ENCODE measurements around the gene PAPPA. TPM values are rescaled to one million over a fixed set of nuclear protein-coding genes. Genes with fewer than 3 reads are reported as not detected.

PAPPA gene
- polyA plus RNA-seq, 1 experiment = 39.9 TPM

DNA sequence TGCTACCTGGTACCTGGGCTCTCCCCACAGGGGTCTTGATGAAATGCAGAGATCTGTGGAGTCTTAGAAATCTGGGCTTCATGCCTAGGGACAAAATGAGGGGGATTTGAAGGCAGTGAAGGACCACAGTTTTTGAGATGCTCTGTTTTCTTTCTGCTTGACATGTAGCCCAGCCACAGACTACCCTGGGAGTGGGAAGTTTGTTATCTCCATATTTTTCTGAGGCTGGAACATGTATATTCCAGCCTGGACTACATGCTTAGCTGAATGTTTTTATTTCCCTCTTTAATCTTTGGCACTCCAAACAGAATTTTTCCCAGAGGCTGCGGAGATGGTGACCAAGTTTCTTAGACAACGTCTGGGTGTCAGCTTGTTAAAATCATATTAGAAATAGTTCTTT is 252.9 kb downstream of the PAPPA start:
- H3K4me3 ChIP-seq (ENCODE audit: low read depth, low read length) = no peak overlapping the region
- TF ChIP-seq, protein P1, sequence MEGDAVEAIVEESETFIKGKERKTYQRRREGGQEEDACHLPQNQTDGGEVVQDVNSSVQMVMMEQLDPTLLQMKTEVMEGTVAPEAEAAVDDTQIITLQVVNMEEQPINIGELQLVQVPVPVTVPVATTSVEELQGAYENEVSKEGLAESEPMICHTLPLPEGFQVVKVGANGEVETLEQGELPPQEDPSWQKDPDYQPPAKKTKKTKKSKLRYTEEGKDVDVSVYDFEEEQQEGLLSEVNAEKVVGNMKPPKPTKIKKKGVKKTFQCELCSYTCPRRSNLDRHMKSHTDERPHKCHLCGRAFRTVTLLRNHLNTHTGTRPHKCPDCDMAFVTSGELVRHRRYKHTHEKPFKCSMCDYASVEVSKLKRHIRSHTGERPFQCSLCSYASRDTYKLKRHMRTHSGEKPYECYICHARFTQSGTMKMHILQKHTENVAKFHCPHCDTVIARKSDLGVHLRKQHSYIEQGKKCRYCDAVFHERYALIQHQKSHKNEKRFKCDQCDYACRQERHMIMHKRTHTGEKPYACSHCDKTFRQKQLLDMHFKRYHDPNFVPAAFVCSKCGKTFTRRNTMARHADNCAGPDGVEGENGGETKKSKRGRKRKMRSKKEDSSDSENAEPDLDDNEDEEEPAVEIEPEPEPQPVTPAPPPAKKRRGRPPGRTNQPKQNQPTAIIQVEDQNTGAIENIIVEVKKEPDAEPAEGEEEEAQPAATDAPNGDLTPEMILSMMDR (IDR thresholded peaks at IDR 0.05; ENCODE audit: insufficient read depth, low read depth, low read length) = no peak
- ChIA-PET POLR2A (no interaction called here), CTCF (interaction anchor here (1.0 kb wide), 1 partner anchor 136 kb away, joined by 3 read pairs; no protein-coding TSS in a partner anchor)
- no peak for DNase-seq (ENCODE audit: low read depth)
- H3K36me3 ChIP-seq (ENCODE audit: control insufficient read depth, insufficient read depth, low read length) = no peaks in the 10 kb centered on the region
- H3K27me3 ChIP-seq (ENCODE audit: control insufficient read depth, insufficient read depth, low read length) = no peaks in the 10 kb centered on the region

DNA sequence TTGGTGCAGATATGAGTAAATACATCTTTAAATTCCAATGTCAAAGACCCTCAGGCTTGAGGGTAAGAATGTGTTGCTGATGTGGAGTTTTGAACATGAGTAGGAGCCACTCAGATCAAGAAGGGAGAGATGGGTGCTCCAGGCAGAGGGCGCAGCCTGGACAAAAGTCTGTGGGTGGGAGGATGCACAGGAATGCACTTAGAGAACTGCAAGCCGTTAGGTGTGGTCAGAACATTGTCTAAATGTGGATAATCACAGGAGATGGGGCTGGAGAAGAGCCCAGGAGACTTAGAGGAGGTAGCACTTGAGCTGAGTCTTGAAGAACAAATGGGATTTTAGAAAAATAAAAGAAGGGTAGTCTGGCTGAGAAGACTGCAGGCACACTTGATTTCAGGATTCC is 255.5 kb downstream of the PAPPA start:
- DNase-seq (ENCODE audit: low read depth) = no peak
- TF ChIP-seq, protein P1 (IDR thresholded peaks at IDR 0.05; ENCODE audit: insufficient read depth, low read depth, low read length) = no peak
- Histone ChIP-seq H3K27me3 (ENCODE audit: control insufficient read depth, insufficient read depth, low read length) (no peaks in the 10 kb centered on the region), H3K4me3 (ENCODE audit: low read depth, low read length) (no peak overlapping the region), H3K36me3 (ENCODE audit: control insufficient read depth, insufficient read depth, low read length) (no peaks in the 10 kb centered on the region)
- CTCF ChIA-PET = no interaction called here
- POLR2A ChIA-PET = no interaction called here

DNA sequence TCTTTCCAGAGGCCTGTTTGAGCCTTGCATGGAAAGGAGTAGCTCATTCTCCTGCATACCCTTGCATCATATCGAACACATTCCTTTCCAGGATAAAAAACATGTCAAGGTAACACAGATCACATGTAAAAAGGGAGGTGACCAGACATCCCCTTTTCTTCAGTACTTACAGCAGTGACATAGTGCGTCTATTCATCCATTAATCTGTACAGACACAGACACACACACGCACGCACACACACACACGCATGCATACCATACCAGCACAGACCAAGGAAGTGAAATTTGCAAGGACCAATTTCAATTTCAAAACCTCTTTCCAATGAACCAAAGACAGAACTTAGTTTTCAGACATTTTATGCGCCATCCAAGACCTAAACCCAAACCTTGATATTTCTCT is 256.0 kb downstream of the PAPPA start:
- ChIA-PET CTCF (no interaction called here), POLR2A (no interaction called here)
- TF ChIP-seq, protein P1 (IDR thresholded peaks at IDR 0.05; ENCODE audit: insufficient read depth, low read depth, low read length) = no peak
- no peaks in the 10 kb centered on the region for H3K36me3 ChIP-seq (ENCODE audit: control insufficient read depth, insufficient read depth, low read length)
- H3K27me3 ChIP-seq (ENCODE audit: control insufficient read depth, insufficient read depth, low read length) = no peaks in the 10 kb centered on the region
- DNase-seq (ENCODE audit: low read depth) = no peak
- H3K4me3 ChIP-seq (ENCODE audit: low read depth, low read length) = no peak overlapping the region

DNA sequence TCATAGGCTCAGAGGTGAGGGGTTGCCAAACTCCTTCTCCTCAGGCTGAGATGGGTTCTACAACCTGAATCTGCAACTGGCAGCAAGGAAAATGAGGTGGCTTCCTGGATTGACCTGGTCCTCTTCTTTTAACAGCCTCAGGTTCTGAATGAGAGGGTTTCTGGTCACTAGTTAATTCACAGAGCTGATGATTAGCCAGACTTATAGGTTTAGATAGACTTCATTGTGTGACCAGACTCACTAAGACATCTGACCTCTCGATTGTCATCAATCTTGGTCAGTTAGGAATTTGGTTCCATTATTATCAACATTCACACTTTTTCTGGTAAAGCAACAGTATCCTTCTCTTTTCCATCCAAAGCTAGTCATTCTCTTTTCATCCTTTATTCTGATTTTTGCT is 257.9 kb downstream of the PAPPA start:
- TF ChIP-seq, protein P1 (IDR thresholded peaks at IDR 0.05; ENCODE audit: insufficient read depth, low read depth, low read length) = no peak
- ChIA-PET CTCF (no interaction called here), POLR2A (no interaction called here)
- H3K36me3 ChIP-seq (ENCODE audit: control insufficient read depth, insufficient read depth, low read length) = no peaks in the 10 kb centered on the region
- no peak overlapping the region for H3K4me3 ChIP-seq (ENCODE audit: low read depth, low read length)
- no peaks in the 10 kb centered on the region for H3K27me3 ChIP-seq (ENCODE audit: control insufficient read depth, insufficient read depth, low read length)
- DNase-seq (ENCODE audit: low read depth) = no peak

DNA sequence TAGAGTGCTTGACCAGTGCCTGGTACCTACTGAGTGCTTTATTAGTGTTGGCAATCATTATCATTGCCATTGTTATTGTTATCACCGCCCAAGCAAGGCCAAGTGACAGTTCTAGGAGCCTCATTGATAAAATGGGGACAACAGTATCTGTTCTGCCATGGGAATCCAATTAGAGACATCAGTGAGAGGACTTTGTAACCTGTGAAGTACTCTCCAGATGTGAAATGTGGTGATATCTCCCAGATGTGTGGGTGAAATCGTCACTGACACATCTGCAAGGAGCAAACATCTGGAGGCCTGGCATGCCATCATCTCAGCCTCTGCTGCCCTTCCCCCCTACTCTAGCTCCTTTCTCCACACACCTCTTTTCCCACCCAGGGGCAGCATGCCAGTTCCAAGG is 260.8 kb downstream of the PAPPA start:
- Histone ChIP-seq H3K27me3 (ENCODE audit: control insufficient read depth, insufficient read depth, low read length) (no peaks in the 10 kb centered on the region), H3K4me3 (ENCODE audit: low read depth, low read length) (no peak overlapping the region), H3K36me3 (ENCODE audit: control insufficient read depth, insufficient read depth, low read length) (no peaks in the 10 kb centered on the region)
- ChIA-PET CTCF (no interaction called here), POLR2A (no interaction called here)
- no peak for DNase-seq (ENCODE audit: low read depth)
- TF ChIP-seq, protein P1 (IDR thresholded peaks at IDR 0.05; ENCODE audit: insufficient read depth, low read depth, low read length) = no peak

All from BJ (cell line).